Adrenal gland (tissue), 5 donors: Measurements from ENCODE around the gene UMOD.

Experiments
- CTCF ChIP-seq, 6 experiments: fragments of 450-650 bp in 4 of 6; fragments of 200-600 bp in 2 of 6; sonication (generic) in 1 of 6; IDR thresholded peaks; 1 replicate in 5 of 6; 2 replicates in 1 of 6; pipeline versions ENCODE4 v1.5.1 to v1.8.0; 2016 to 2021; ENCODE audit warnings: antibody characterized with exemption in 6 of 6, mild to moderate bottlenecking in 2 of 6, moderate library complexity in 1 of 6
- POLR2A ChIP-seq, 2 donors: fragments of 450-650 bp; IDR thresholded peaks; one replicate each; pipeline ENCODE4 v1.6.1; 2017; ENCODE audit warnings: antibody characterized with exemption in 2 of 2, mild to moderate bottlenecking in 2 of 2, moderate library complexity in 1 of 2
- donor health status: DM: no; HTN: no; CAD: no.

- TF ChIP-seq CTCF (IDR thresholded peaks at IDR 0.05) (no peak), POLR2A (IDR thresholded peaks at IDR 0.05) (no peak)
These were observed 22.9 kb downstream of the UMOD start for GRCh38 chr16:20329392-20330138.
